H1 (cell line): Measurements from ENCODE around the gene CCL24. TPM values are rescaled to one million over a fixed set of nuclear protein-coding genes. Genes with fewer than 3 reads are reported as not detected.

Experiments
- CTCF ChIA-PET: fragments of 300-600 bp; sonication (Branson Sonifier 250); formaldehyde crosslinking; loops from one replicate; lab custom pipeline; 2021; ENCODE audit not compliant: partially characterized antibody; lab: Charles Lee
- POLR2A ChIA-PET: fragments of 300-600 bp; sonication (Branson Sonifier 250); formaldehyde crosslinking; loops from one replicate; lab custom pipeline; 2021; ENCODE audit warnings: inconsistent platforms; ENCODE audit not compliant: partially characterized antibody; lab: Charles Lee
- DNase-seq, 2 experiments: peaks; one replicate each; pipeline versions ENCODE4 v3.0.0 to v3.0.0-alpha.2; 2010 to 2022; ENCODE audit warnings: low spot score in 2 of 2, low read depth in 1 of 2, mixed read lengths in 1 of 2
- FAIRE-seq: peaks from 2 replicates; lab custom pipeline; 2011; peaks lifted over from hg19 to GRCh38; lab: Jason Lieb, UNC
- H2AFZ ChIP-seq: 2 replicates; pipeline ENCODE4 v1.8.1; 2012; ENCODE audit warnings: low read length, inconsistent platforms
- H2AK5ac ChIP-seq: 2 replicates; pipeline ENCODE4 v1.6.1; 2013; ENCODE audit warnings: low read depth, low read length
- H2BK120ac ChIP-seq: replicated peaks from 2 replicates; pipeline ENCODE3; 2013; ENCODE audit warnings: low read depth, low read length, inconsistent platforms
- H2BK12ac ChIP-seq: 2 replicates; pipeline ENCODE4 v1.6.1; 2013; ENCODE audit warnings: low read depth, low read length
- H2BK15ac ChIP-seq: 2 replicates; pipeline ENCODE4 v1.6.1; 2013; ENCODE audit warnings: low read length
- H2BK20ac ChIP-seq: 2 replicates; pipeline ENCODE4 v1.6.1; 2013; ENCODE audit warnings: low read length
- H2BK5ac ChIP-seq: 2 replicates; pipeline ENCODE4 v1.6.1; 2013; ENCODE audit warnings: low read depth, low read length
- H3K14ac ChIP-seq: 2 replicates; pipeline ENCODE4 v1.6.1; 2013; ENCODE audit warnings: inconsistent platforms; ENCODE audit not compliant: insufficient read length
- H3K18ac ChIP-seq: 2 replicates; pipeline ENCODE4 v1.6.1; 2013; ENCODE audit warnings: low read length; ENCODE audit errors: extremely low read depth
- H3K23ac ChIP-seq: 2 replicates; pipeline ENCODE4 v1.6.1; 2013; ENCODE audit warnings: inconsistent platforms; ENCODE audit not compliant: insufficient read length
- H3K23me2 ChIP-seq: 2 replicates; pipeline ENCODE4 v1.6.1; 2013; ENCODE audit warnings: low read depth, low read length
- H3K27ac ChIP-seq: 2 replicates; pipeline ENCODE4 v1.6.1; 2011; ENCODE audit warnings: low read depth, low read length, inconsistent platforms
- H3K27me3 ChIP-seq, 4 experiments: replicated peaks in 1 of 4; 1 replicate in 1 of 4; 2 replicates in 3 of 4; pipeline versions ENCODE4 v1.6.1 to v1.8.1; 2011 to 2013; ENCODE audit warnings: low read length in 3 of 4, mild to moderate bottlenecking in 3 of 4, inconsistent platforms in 2 of 4, mixed read lengths in 2 of 4, moderate library complexity in 1 of 4; ENCODE audit not compliant: control insufficient read depth in 3 of 4, insufficient read depth in 3 of 4; ENCODE audit errors: extremely low read depth in 1 of 4
- H3K36me3 ChIP-seq, 4 experiments: 2 replicates each; pipeline versions ENCODE4 v1.6.1 to v1.8.1; 2011 to 2013; ENCODE audit warnings: mild to moderate bottlenecking in 4 of 4, low read length in 3 of 4, moderate library complexity in 2 of 4, control low read depth in 1 of 4, inconsistent platforms in 1 of 4; ENCODE audit not compliant: insufficient read depth in 4 of 4, control insufficient read depth in 2 of 4
- H3K4ac ChIP-seq: replicated peaks from 2 replicates; pipeline ENCODE3; 2013; ENCODE audit warnings: low read length, low read depth, mixed read lengths, inconsistent platforms; ENCODE audit not compliant: insufficient read length
- H3K4me1 ChIP-seq, 4 experiments: replicated peaks in 1 of 4; 1 replicate in 1 of 4; 2 replicates in 3 of 4; pipeline versions ENCODE4 v1.6.1 to v1.8.1; 2011 to 2013; ENCODE audit warnings: low read length in 3 of 4, inconsistent platforms in 2 of 4, mixed read lengths in 1 of 4; ENCODE audit not compliant: insufficient read depth in 4 of 4, control insufficient read depth in 3 of 4
- H3K4me2 ChIP-seq, 2 experiments: 2 replicates each; pipeline versions ENCODE4 v1.6.1 to v1.8.1; 2011 to 2013; ENCODE audit warnings: low read depth in 2 of 2, low read length in 2 of 2, control low read depth in 1 of 2, inconsistent platforms in 1 of 2, mild to moderate bottlenecking in 1 of 2; ENCODE audit not compliant: insufficient read depth in 1 of 2
- H3K4me3 ChIP-seq, 4 experiments: fragments of 200-600, 300-600 bp in 1 of 4; sonication (generic), shearing (Covaris generic), sonication (Bioruptor Twin) in 1 of 4; 2 replicates each; pipeline versions ENCODE4 v1.5.1 to v1.8.1; 2011 to 2016; ENCODE audit warnings: low read length in 4 of 4, low read depth in 3 of 4, control low read depth in 2 of 4, inconsistent platforms in 2 of 4, mild to moderate bottlenecking in 2 of 4, mixed read lengths in 1 of 4, moderate library complexity in 1 of 4; ENCODE audit not compliant: insufficient read depth in 2 of 4; ENCODE audit errors: extremely low read depth in 1 of 4
- H3K56ac ChIP-seq: replicated peaks from 2 replicates; pipeline ENCODE3; 2013; ENCODE audit warnings: low read depth, mild to moderate bottlenecking, mixed read lengths, low read length, inconsistent platforms; ENCODE audit not compliant: insufficient read length
- H3K79me1 ChIP-seq: 2 replicates; pipeline ENCODE4 v1.6.1; 2013; ENCODE audit warnings: low read depth, low read length, control low read depth
- H3K79me2 ChIP-seq, 2 experiments: 2 replicates each; pipeline versions ENCODE4 v1.6.1 to v1.8.1; 2012 to 2013; ENCODE audit warnings: low read length in 2 of 2, mild to moderate bottlenecking in 2 of 2, inconsistent platforms in 1 of 2; ENCODE audit not compliant: insufficient read depth in 2 of 2, control insufficient read depth in 1 of 2
- H3K9ac ChIP-seq, 4 experiments: replicated peaks in 1 of 4; 1 replicate in 1 of 4; 2 replicates in 3 of 4; pipeline versions ENCODE4 v1.6.1 to v1.8.1; 2011 to 2013; ENCODE audit warnings: low read depth in 3 of 4, low read length in 3 of 4, control low read depth in 2 of 4, mild to moderate bottlenecking in 2 of 4, moderate library complexity in 2 of 4, inconsistent platforms in 1 of 4; ENCODE audit errors: extremely low read depth in 1 of 4
- H3K9me3 ChIP-seq, 2 experiments: 2 replicates each; pipeline versions ENCODE4 v1.6.1 to v1.8.1; 2012 to 2013; ENCODE audit warnings: mild to moderate bottlenecking in 2 of 2, moderate library complexity in 2 of 2, control low read depth in 1 of 2, inconsistent platforms in 1 of 2, low read depth in 1 of 2, low read length in 1 of 2, mixed read lengths in 1 of 2; ENCODE audit not compliant: insufficient read depth in 2 of 2
- H4K20me1 ChIP-seq, 2 experiments: replicated peaks in 1 of 2; 2 replicates each; pipeline versions ENCODE3 to v1.8.1; 2011 to 2013; ENCODE audit warnings: inconsistent platforms in 2 of 2, low read length in 2 of 2, mild to moderate bottlenecking in 1 of 2; ENCODE audit not compliant: insufficient read depth in 2 of 2, control insufficient read depth in 1 of 2
- H4K5ac ChIP-seq: 2 replicates; pipeline ENCODE4 v1.6.1; 2013; ENCODE audit warnings: low read length, low read depth, mixed read lengths, inconsistent platforms; ENCODE audit not compliant: insufficient read length
- H4K8ac ChIP-seq: 2 replicates; pipeline ENCODE4 v1.8.0; 2013; ENCODE audit warnings: mild to moderate bottlenecking, moderate library complexity, low read length, inconsistent platforms; ENCODE audit not compliant: insufficient read depth; ENCODE audit errors: extremely low read depth
- H4K91ac ChIP-seq: replicated peaks from 2 replicates; pipeline ENCODE3; 2013; ENCODE audit warnings: low read length, mixed read lengths, inconsistent platforms; ENCODE audit not compliant: insufficient read length
- CEBPB ChIP-seq: IDR thresholded peaks from 2 replicates; pipeline ENCODE4 v1.6.1; 2012; ENCODE audit warnings: low read depth, low read length
- EGR1 ChIP-seq: IDR thresholded peaks from 2 replicates; pipeline ENCODE4 v1.6.1; 2011; ENCODE audit warnings: low read depth, low read length, borderline replicate concordance
- GTF2F1 ChIP-seq: IDR thresholded peaks from 2 replicates; pipeline ENCODE4 v1.6.1; 2012; ENCODE audit warnings: low read depth, low read length, improper control_type of control experiment, borderline replicate concordance
- RFX5 ChIP-seq: IDR thresholded peaks from 2 replicates; pipeline ENCODE4 v1.6.1; 2011; ENCODE audit warnings: low read depth, low read length, improper control_type of control experiment, borderline replicate concordance
- WGBS, 2 experiments: shearing (Covaris generic) in 1 of 2; methylation state at CpG; one replicate each; pipeline versions ENCODE4 v1.1.6 to v1.1.7; 2013 to 2015; ENCODE audit warnings: low lambda C conversion rate in 2 of 2, mixed read lengths in 2 of 2, inconsistent platforms in 1 of 2, low coverage in 1 of 2, missing lambda C conversion rate in 1 of 2; ENCODE audit not compliant: insufficient replicate concordance in 2 of 2, insufficient coverage in 1 of 2, insufficient read length in 1 of 2; ENCODE audit errors: extremely low coverage in 1 of 2, missing lambda C conversion rate in 1 of 2; 5-methylcytosine and 5-hydroxymethylcytosine counted together
- polyA plus RNA-seq, 7 experiments: library from polyadenylated mRNA; depleted of rRNA in 3 of 7; stranded (reverse) in 5 of 7; unstranded in 2 of 7; fragments of >200 nt in 5 of 7; fragments of 200-250 nt in 2 of 7; gene quantifications; 1 replicate in 5 of 7; 2 replicates in 1 of 7; 4 replicates in 1 of 7; pipeline versions ENCODE4 v1.2.1 to v1.2.3, GENCODE V29; 2011 to 2013; ENCODE audit warnings: missing spikeins in 2 of 7, mixed read lengths in 2 of 7
- total RNA-seq: library from RNA; stranded (reverse); fragmentation: NEBNext Ultra II Directional; extraction: Animal tissue kit (Norgen Biotek cat#: 25700); gene quantifications from 2 replicates; pipeline ENCODE4 v1.2.1, GENCODE V29; 2021
- TF ChIP-seq, protein P1 (sequence below): IDR thresholded peaks from 2 replicates; pipeline ENCODE4 v1.6.1; 2011; ENCODE audit warnings: low read length, improper control_type of control experiment

The CCL24 gene
- total and polyA plus RNA-seq, 2 of the 8 experiments (the other 6 are each of a cell fraction or from before 2014, with no cell fraction given), result not detected

DNA sequence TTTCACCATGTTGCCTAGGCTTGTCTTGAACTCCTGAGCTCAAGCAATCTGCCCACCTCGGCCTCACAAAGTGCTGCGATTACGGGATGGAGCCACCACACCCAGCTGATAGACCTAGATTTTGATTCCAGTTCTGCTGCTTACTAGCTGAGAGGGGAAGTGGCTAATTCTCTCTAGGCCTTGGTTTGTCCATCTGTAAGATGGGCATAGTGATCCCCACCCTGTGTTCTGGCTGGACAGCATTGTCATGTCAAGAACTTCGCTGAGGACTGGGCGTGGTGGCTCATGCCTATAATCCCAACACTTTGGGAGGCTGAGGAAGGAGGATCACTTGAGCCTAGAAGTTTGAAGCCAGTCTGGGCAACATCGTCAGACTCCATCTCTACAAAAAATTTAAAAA is 17.4 kb upstream of the CCL24 start:
- no peaks in the 10 kb centered on the region for H3K9me3 ChIP-seq
- no peak overlapping the region for H4K8ac ChIP-seq
- ChIA-PET CTCF (no interaction called here), POLR2A (interaction anchor here (0.6 kb wide), 1 partner anchor 39 kb away, joined by 4 read pairs; no protein-coding TSS in a partner anchor)
- no peak overlapping the region for H2AK5ac ChIP-seq
- no peak overlapping the region for H3K27ac ChIP-seq
- H3K14ac ChIP-seq, result no peak overlapping the region
- no peak overlapping the region for H4K5ac ChIP-seq
- H3K27me3 ChIP-seq, result no peaks in the 10 kb centered on the region
- no peak overlapping the region for H3K56ac ChIP-seq
- no peak overlapping the region for H2BK15ac ChIP-seq
- H3K9ac ChIP-seq, result no peak overlapping the region
- no peaks in the 10 kb centered on the region for H3K79me1 ChIP-seq
- H2BK120ac ChIP-seq, result no peak overlapping the region
- TF ChIP-seq GTF2F1, result no peak
- no peak for TF ChIP-seq EGR1
- TF ChIP-seq CEBPB, result no peak
- TF ChIP-seq, protein P1, sequence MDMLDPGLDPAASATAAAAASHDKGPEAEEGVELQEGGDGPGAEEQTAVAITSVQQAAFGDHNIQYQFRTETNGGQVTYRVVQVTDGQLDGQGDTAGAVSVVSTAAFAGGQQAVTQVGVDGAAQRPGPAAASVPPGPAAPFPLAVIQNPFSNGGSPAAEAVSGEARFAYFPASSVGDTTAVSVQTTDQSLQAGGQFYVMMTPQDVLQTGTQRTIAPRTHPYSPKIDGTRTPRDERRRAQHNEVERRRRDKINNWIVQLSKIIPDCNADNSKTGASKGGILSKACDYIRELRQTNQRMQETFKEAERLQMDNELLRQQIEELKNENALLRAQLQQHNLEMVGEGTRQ, result no peak
- no peak for TF ChIP-seq RFX5
- H3K36me3 ChIP-seq, result no peaks in the 10 kb centered on the region
- H3K23me2 ChIP-seq, result no peaks in the 10 kb centered on the region; the same call in 1 of the 2 replicates
- H2AFZ ChIP-seq, result no peak overlapping the region
- no peak for DNase-seq
- H3K4ac ChIP-seq, result no peak overlapping the region
- H4K91ac ChIP-seq, result no peak overlapping the region
- no peak for FAIRE-seq
- no peak overlapping the region for H2BK12ac ChIP-seq
- H3K18ac ChIP-seq, result no peak overlapping the region
- H3K79me2 ChIP-seq, result no peaks in the 10 kb centered on the region
- WGBS, 2 experiments, result 89% methylated on average over 6 of the region's 6 CpGs; no CpG with 5 or more reads in 1 of the 2 experiments
- H3K4me3 ChIP-seq, result no peak overlapping the region
- H2BK5ac ChIP-seq, result no peak overlapping the region
- H3K23ac ChIP-seq, result no peak overlapping the region
- H2BK20ac ChIP-seq, result no peak overlapping the region
- H3K4me2 ChIP-seq, result no peak overlapping the region
- no peaks in the 10 kb centered on the region for H4K20me1 ChIP-seq
- no peaks in the 10 kb centered on the region for H3K4me1 ChIP-seq
